HG03342 (cell line): Measurements from ENCODE around the gene RTBDN.

Experiments
- ATAC-seq: cut with Tn5 transposase; IDR thresholded peaks from one replicate; pipeline ENCODE4 v1.9.1; 2021; ENCODE audit warnings: mild to moderate bottlenecking, moderate library complexity; ENCODE audit not compliant: unreplicated experiment

The RTBDN gene

DNA sequence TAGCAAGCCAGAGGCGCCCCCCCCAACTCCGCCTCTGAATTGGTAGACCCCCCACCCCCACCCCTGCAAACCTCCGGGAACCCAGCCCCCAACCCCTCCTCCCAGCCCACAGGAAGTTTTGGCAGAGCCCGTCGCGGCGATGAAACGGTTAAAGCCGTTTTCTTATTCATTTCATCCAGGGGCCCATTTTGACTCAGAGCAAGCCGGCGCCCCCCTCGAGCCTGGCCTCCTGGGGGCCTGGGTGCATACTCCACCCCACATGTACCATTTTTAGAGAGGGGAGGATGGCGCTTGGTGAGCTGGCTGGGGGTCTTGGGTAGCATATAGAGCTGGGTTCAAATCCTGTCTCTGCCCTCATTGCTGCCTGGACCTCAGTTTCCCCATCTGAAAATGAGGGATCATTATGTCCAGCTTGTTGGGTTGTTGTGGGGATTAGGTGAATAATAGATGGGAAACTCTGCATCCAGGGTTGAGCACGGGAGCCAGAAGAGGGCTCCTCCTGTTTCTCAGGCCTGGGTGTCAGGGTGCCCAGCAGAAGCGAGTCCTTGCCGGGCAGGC, 51.0 kb downstream of the RTBDN start:
- no peak for ATAC-seq

DNA sequence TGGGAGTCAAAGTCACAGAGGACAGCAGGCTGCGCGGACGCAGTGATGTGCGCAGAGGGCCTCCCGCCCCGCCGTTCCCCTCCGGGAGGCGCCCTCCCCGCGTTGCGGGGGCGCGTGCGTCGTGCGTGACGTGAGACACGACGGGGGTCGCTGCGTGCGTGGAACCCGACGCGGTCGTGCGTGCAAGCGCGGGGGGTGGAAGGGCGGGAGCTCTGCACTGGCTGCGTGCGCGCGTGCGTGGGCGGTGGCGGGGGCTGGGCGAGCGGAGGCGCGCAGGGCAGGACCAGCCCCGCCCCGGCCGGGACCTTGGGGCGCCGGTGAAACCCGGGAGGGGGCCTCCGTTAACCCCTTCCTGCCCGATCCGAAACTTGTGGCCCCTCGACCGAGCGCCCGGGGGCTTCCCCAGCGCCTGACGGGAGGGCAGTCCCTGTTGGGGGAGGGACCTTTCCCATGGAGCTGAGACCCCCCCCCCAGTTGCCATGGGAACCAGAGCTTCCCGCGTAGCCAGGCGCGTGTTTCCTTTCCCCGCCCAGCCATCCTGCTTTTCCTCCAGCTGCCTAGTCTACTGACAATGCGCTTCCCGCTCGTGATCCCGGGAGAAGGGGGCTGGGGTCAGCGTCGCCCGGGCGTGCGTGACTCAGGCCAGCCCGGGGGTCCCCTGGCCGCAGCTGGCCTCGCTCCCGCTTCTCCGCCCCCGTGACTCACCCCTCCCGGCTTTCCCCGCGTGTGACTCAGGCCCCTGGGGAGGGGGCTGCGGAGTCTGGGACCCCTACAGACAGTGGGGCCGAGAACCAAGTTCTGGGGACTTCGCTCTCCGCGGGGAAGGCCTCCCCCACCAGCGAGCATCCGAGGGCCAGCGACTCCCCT, 51.7 kb downstream of the RTBDN start:
- ATAC-seq, result peak; percentile 23

DNA sequence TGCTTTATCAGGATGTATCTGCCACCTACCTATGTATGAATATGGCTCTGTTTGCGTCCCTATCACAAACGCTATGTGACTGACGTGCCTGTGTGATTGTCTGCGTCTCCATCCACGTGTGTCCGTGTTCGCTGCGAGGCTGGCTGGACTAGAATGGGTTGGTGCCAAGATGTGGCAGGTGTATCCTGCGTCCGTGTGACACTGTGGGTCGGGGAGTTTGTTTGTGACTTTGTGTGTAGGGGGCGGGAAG, 52.3 kb downstream of the RTBDN start:
- peak; percentile 10 for ATAC-seq

DNA sequence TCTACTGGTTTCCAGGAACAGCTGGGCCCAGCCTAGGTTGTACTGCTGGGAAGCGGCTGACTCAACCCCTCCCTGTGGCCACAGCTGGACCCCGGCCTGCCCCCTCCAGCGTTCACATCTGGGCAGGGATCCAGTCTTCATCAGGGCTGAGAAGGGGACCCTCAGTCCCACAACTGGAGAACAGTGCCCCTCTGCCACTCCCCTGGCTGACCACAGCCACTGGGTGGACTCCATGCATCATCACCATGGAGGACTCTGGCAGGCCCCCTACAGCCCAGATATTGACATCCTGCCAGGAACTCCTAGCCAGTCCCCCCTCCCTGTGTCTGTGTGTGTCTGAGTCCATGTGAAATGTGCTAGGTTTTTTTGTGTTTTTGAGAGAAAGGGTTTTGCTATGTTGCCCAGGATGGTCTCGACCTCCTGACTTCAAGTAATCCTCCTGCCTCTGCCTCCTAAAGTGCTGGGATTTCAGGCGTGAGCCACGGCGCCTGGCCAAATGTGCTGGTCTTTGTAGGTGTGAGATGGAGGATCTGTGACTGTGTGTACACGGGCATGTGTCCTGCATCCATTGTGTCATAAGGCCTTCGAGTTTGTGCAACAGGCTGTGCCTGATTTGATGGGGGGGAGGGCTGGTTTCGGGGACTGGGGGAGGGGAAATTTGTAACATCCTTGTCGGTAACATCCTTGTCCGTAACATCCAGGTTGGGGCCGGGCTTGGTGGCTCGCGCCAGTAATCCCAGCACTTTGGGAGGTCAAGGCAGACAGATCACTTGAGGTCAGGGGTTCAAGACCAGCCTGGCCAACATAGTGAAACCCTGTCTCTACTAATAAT, 55.0 kb downstream of the RTBDN start:
- ATAC-seq, result no peak

DNA sequence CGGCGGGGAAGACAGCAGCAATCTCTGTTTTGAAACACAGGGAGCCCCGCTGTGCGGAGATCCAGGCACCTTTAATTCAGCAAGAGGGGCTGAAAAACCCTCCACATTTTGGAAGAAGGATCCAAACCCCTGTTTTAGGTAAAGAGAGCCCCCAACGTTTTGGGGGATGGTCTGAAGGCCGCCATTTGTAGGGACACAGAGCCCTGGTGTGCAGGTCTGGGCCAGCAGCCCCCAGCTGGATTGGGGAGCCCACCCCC, 55.5 kb downstream of the RTBDN start:
- no peak for ATAC-seq

DNA sequence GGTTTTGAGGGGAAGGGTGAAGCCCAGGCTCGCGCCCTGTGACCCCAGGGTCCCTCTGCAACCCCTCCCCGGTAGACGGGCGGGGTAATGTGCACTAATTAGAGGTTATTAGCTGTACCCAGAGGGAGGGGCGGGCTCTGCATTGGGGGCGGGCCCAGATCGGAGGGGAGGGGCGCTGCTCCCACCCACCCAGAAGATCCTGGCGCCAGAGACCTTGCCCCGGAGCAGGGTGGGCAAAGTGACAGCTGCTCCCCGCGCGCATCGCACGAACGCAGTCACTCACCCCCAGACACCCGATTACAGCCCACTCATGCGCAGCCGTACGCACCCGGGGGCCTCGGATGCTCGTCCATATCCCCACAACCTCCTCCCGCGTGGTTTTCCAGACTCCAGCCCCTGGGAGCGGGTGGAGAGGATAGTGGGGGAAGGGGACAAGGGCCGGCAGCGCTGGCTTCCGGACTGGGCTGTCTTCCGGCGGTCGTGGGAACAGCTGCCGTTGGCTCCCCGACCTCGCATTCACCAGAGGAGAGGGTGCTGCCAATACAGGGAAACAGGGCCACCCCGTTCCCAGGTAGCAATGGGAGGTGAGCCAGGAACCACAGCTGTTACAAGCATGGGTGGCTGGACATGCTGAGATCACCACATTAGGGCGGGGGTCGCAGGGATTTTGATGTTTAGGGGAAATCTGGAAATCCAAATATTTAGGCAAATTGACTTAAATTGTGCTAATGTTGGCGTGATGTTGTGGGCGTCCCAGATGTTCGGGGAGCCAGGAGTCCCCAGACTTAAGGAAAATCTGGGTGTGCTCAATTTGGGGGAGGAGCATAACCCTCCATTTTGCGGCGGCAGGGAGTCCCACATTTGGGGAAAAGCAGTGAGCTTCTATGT, 56.1 kb downstream of the RTBDN start:
- ATAC-seq, result no peak

DNA sequence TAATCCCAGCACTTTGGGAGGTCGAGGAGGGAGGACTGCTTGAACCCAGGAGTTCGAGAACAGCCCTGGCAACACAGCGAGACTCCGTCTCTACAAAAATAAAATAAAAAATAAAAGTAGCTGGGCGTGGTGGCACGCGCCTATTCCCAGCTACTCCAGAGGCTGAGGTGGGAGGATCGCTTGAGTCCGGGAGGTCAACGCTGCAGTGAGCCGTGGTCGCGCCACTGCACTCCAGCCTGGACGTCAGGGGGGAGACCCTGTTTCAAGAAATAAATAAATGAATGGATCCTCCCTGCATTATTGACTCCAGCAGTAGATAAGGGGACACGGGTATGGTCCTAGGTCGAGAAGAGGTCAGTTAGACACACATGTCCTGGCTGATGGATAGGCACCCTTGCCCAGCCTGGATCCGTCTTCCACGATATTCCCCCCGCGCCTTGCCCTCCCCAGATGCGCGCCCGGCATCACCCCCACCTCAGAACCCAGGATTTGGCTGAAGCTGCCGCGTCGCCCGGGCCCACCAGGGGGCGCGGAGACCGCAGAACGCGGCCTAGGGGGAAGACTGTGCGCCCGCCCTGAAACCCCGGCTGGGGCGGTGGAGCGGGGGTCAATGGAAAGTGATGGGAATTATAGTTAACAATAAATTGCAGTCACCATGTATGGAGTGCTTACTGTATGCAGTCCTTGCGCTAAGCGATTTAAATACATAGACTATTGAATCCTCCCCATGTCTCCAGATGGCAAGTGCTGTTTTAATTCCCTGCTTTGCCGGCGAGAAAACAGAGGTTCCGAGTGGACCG, 57.0 kb downstream of the RTBDN start:
- no peak for ATAC-seq
